Kidney (tissue), 14 donors: ENCODE results near the gene ASB2. TPM values are rescaled to one million over a fixed set of nuclear protein-coding genes. Genes with fewer than 3 reads are reported as not detected.

Source experiments
- DNase-seq, 5 donors: peaks; one replicate each; pipeline ENCODE4 v3.0.0-alpha.2; 2013 to 2020
- FAIRE-seq: peaks from 2 replicates; lab custom pipeline; 2012; peaks lifted over from hg19 to GRCh38; lab: Jason Lieb, UNC
- H3K27ac ChIP-seq, 2 donors: one replicate each; pipeline ENCODE4 v1.7.0; 2013; ENCODE audit warnings: low read depth in 2 of 2, low read length in 2 of 2, inconsistent platforms in 1 of 2
- H3K27me3 ChIP-seq: one replicate; pipeline ENCODE4 v1.7.1; 2013; ENCODE audit warnings: low read length, inconsistent platforms; ENCODE audit not compliant: control insufficient read depth, insufficient read depth
- H3K36me3 ChIP-seq, 3 donors: one replicate each; pipeline versions ENCODE4 v1.7.0 to v1.7.1; 2013; ENCODE audit warnings: low read length in 3 of 3, control low read depth in 1 of 3, inconsistent platforms in 1 of 3; ENCODE audit not compliant: insufficient read depth in 3 of 3, control insufficient read depth in 2 of 3
- H3K4me1 ChIP-seq, 3 donors: one replicate each; pipeline versions ENCODE4 v1.7.0 to v1.7.1; 2013; ENCODE audit warnings: low read length in 3 of 3, inconsistent platforms in 1 of 3, low read depth in 1 of 3; ENCODE audit not compliant: control insufficient read depth in 2 of 3, insufficient read depth in 2 of 3
- H3K4me3 ChIP-seq, 3 donors: one replicate each; pipeline versions ENCODE4 v1.7.0 to v1.8.1; 2013; ENCODE audit warnings: low read length in 3 of 3, control low read depth in 1 of 3, inconsistent platforms in 1 of 3
- H3K9ac ChIP-seq, 3 donors: one replicate each; pipeline versions ENCODE4 v1.7.0 to v1.7.1; 2013; ENCODE audit warnings: low read length in 3 of 3, control low read depth in 1 of 3, inconsistent platforms in 1 of 3
- H3K9me3 ChIP-seq, 3 donors: one replicate each; pipeline versions ENCODE4 v1.7.0 to v1.7.1; 2013; ENCODE audit warnings: low read length in 3 of 3, control low read depth in 1 of 3, inconsistent platforms in 1 of 3; ENCODE audit not compliant: control insufficient read depth in 2 of 3, insufficient read depth in 1 of 3
- intact Hi-C: fragments of 100-400 bp; cut with DNase I; formaldehyde crosslinking; loops from one replicate; pipeline ENCODE4 v1.11.1; 2022
- polyA plus RNA-seq: library from polyadenylated mRNA; stranded (reverse); fragments of 350-450 nt; fragmentation: Illumina TruSeq; extraction: RNeasy Lipid Tissue Mini Kit (QIAGEN cat#74804); gene quantifications from one replicate; pipeline ENCODE4 v1.2.3, GENCODE V29; 2014; ENCODE audit warnings: low read depth, low replicate concordance; ENCODE audit not compliant: insufficient read depth
- total RNA-seq: library from RNA; stranded (reverse); fragmentation: NEBNext Ultra II Directional; extraction: Animal tissue kit (Norgen Biotek cat#: 25700); gene quantifications from one replicate; pipeline ENCODE4 v1.2.1, GENCODE V29; 2021
- TF ChIP-seq, protein P1 (sequence below): IDR thresholded peaks from 3 replicates; pipeline ENCODE4 v1.5.1; 2012; ENCODE audit warnings: mild to moderate bottlenecking, moderate library complexity, borderline replicate concordance; ENCODE audit not compliant: insufficient read depth; ENCODE audit errors: extremely low read depth
- donor health status: control.
- donor health status: control.
- donor health status: control.
- donor health status: control.
- donor health status: control.
- donor health status: DM: yes; HTN: yes; CAD: no.
- donor health status: Normal renal cell carcinoma (clear cell type).

Gene ASB2
- total and polyA plus RNA-seq, 2 donors from 2014 or later, result 0.97 to 3.7 TPM

DNA sequence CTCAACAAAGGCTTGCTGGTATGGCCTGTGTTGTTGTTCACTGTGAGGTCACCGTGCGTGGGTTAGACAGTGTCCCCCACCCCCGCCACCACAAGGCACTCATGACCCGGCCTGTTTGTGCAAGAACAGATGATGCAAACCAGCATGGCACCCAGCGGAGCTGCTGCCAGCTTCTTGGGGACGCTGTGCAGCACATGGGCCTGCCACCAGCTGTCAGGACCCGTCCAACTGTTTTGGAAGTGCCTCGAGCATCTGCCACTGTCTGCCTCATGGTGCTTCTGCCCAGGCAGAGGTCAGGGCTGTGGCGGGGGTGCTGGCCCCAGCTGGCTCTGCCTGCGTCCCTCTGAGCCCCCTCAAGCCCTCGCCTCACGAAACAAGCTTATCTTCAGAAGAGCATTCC, 1.5 kb downstream of the ASB2 start:
- TF ChIP-seq, protein P1, sequence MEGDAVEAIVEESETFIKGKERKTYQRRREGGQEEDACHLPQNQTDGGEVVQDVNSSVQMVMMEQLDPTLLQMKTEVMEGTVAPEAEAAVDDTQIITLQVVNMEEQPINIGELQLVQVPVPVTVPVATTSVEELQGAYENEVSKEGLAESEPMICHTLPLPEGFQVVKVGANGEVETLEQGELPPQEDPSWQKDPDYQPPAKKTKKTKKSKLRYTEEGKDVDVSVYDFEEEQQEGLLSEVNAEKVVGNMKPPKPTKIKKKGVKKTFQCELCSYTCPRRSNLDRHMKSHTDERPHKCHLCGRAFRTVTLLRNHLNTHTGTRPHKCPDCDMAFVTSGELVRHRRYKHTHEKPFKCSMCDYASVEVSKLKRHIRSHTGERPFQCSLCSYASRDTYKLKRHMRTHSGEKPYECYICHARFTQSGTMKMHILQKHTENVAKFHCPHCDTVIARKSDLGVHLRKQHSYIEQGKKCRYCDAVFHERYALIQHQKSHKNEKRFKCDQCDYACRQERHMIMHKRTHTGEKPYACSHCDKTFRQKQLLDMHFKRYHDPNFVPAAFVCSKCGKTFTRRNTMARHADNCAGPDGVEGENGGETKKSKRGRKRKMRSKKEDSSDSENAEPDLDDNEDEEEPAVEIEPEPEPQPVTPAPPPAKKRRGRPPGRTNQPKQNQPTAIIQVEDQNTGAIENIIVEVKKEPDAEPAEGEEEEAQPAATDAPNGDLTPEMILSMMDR, result no peak
- no peak for FAIRE-seq
- no peak for DNase-seq
- Histone ChIP-seq H3K4me1 (peaks cover 0 to 7% (median 0%) of the 10 kb centered on the region in 3 donors), H3K36me3 (no peaks in the 10 kb centered on the region), H3K9me3 (no peaks in the 10 kb centered on the region), H3K4me3 (no peak overlapping the region), H3K9ac (no peak overlapping the region), H3K27me3 (no peaks in the 10 kb centered on the region), H3K27ac (no peak overlapping the region)
- intact Hi-C loops, result no loop called here

DNA sequence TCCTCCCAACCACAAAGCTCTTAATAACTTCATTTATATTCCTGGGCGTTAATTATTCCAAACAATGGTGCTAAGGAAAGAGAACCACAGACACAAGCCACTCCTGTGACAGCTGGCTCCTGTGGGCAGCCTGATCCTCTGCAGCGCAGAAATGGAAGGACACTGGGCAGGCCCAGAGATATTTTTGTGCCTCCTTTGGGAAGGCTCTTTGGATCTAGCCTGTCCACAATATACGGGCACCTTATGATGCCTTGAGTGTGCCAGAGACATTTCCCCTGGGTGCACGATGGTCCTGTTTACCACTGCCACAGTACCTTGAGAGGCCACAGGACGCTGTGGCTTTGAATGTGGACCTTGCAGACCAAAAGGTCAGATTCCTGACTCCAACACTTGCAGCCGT, 2.1 kb downstream of the ASB2 start:
- TF ChIP-seq, protein P1, result no peak
- H3K9ac ChIP-seq, result no peak overlapping the region
- H3K36me3 ChIP-seq, result no peaks in the 10 kb centered on the region
- H3K27ac ChIP-seq, result no peak overlapping the region
- H3K4me3 ChIP-seq, result no peak overlapping the region
- intact Hi-C loops, result no loop called here
- H3K9me3 ChIP-seq, result no peaks in the 10 kb centered on the region
- no peaks in the 10 kb centered on the region for H3K27me3 ChIP-seq
- peaks cover 0 to 7% (median 0%) of the 10 kb centered on the region in 3 donors for H3K4me1 ChIP-seq
- FAIRE-seq (no peak), DNase-seq (no peak)

DNA sequence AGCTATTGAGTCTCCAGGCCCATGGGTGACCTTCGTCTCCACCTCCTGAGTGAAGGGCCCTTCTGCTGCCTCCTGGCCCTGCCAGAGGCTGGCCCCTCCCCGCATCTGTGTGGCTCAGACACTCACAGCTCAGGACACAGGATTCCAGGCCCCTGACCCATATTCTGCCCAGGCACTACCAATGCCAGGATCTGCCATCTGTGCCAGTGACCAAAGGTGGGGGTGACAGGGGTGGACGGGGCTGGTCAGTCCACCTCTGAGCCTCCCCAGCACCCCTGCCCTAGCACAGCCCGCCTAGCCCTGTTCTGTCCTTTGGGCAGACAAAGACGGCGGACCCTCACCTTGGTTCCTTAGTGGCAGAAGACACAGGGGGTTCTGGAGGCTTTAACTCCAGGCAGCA, 2.8 kb downstream of the ASB2 start:
- H3K9me3 ChIP-seq, result no peaks in the 10 kb centered on the region
- DNase-seq (no peak), FAIRE-seq (no peak)
- no peak overlapping the region for H3K4me3 ChIP-seq
- TF ChIP-seq, protein P1, result no peak
- H3K9ac ChIP-seq, result no peak overlapping the region
- no peak overlapping the region for H3K27ac ChIP-seq
- H3K4me1 ChIP-seq, result peaks cover 0 to 7% (median 0%) of the 10 kb centered on the region in 3 donors
- H3K36me3 ChIP-seq, result no peaks in the 10 kb centered on the region
- intact Hi-C loops, result no loop called here
- no peaks in the 10 kb centered on the region for H3K27me3 ChIP-seq

DNA sequence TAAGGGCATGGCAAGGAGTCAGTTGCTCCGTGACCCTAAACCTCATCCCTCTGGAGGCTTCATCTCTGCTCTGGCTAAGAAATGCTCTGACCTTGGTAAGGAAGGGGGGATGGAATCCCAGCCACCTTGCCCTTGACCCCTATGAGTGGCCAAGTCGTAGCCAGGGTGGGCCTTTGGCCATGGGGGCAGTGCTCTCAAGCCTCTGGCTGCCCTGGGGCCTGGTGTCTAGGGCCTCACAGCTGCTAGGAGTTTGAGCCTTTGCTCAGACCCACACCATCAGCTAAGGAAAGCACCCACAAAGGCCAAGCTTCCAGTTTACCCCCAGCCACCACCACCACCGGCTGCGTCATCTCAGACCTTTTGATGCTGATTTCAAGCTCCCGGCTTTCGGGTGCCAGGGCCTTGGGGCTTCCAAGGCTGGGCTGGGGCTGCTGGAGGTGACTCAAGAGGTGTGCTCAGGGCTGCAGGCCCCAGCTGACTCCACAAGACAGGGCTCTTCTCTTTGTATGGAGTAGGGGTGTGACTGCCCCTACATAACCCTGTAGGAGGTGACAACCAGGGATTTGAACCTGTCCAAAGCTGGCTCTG, 3.7 kb downstream of the ASB2 start:
- no peak for FAIRE-seq
- TF ChIP-seq, protein P1, result no peak
- H3K9ac ChIP-seq, result no peak overlapping the region
- DNase-seq, result no peak
- no peak overlapping the region for H3K27ac ChIP-seq
- intact Hi-C loops, result no loop called here
- H3K27me3 ChIP-seq, result no peaks in the 10 kb centered on the region
- H3K4me3 ChIP-seq, result no peak overlapping the region
- H3K4me1 ChIP-seq, result peaks cover 0 to 7% (median 0%) of the 10 kb centered on the region in 3 donors
- H3K9me3 ChIP-seq, result no peaks in the 10 kb centered on the region
- H3K36me3 ChIP-seq, result no peaks in the 10 kb centered on the region
